K562 (cell line): Measurements from ENCODE around the gene ALKBH8. TPM values are rescaled to one million over a fixed set of nuclear protein-coding genes. Genes with fewer than 3 reads are reported as not detected.
A peak's percentile ranks its signal among the peaks of the same experiment; 100 is the strongest.

Source experiments
- ATAC-seq: fragments of 200-7000 bp; cut with Tn5 transposase; 3 replicates; pipeline ENCODE4 v1.9.1; 2020; ENCODE audit warnings: moderate library complexity
- BruUV-seq: library from RNA; stranded (reverse); fragments of 400-500 nt; replicated peaks from 2 replicates; lab custom pipeline; 2021; lab: Mats Ljungman, UMichigan
- CTCF ChIA-PET: fragments of 300-600 bp; formaldehyde crosslinking; extraction: SDS; loops from one replicate; lab custom pipeline; 2021; ENCODE audit warnings: low intra/inter-chr PET ratio; lab: Yijun Ruan, JAX
- POLR2A ChIA-PET: fragments of 300-600, 350-650 bp; sonication (Branson Sonifier 250); formaldehyde crosslinking; extraction: SDS; loops from one replicate; lab custom pipeline; 2021; ENCODE audit warnings: antibody characterized with exemption, inconsistent platforms; lab: Yijun Ruan, JAX
- DNase-seq, 4 experiments: peaks; one replicate each; pipeline versions ENCODE4 v3.0.0 to v3.0.0-alpha.2; 2011 to 2018; ENCODE audit warnings: low spot score in 3 of 4, mixed read lengths in 3 of 4; ENCODE audit errors: extremely low read depth in 1 of 4
- FAIRE-seq: peaks from 2 replicates; lab custom pipeline; 2011; peaks lifted over from hg19 to GRCh38; lab: Jason Lieb, UNC
- H2AFZ ChIP-seq: 2 replicates; pipeline ENCODE4 v1.6.0; 2011; ENCODE audit warnings: low read depth, low read length, control low read depth, inconsistent platforms
- H3K27ac ChIP-seq: fragments of 200-600 bp; 3 replicates; pipeline ENCODE4 v1.8.0; 2011; ENCODE audit warnings: low read depth, mild to moderate bottlenecking, control low read depth, inconsistent platforms, low read length, moderate library complexity, mixed read lengths; ENCODE audit errors: extremely low read depth
- H3K27me3 ChIP-seq, 2 experiments: fragments of 300-600 bp in 1 of 2; 2 replicates in 1 of 2; 3 replicates in 1 of 2; pipeline versions ENCODE4 v1.6.0 to v1.8.0; 2011; ENCODE audit warnings: inconsistent platforms in 2 of 2, low read length in 2 of 2, mild to moderate bottlenecking in 1 of 2, mixed read lengths in 1 of 2, moderate library complexity in 1 of 2; ENCODE audit not compliant: control insufficient read depth in 2 of 2, insufficient read depth in 2 of 2
- H3K36me3 ChIP-seq: fragments of 300-600 bp; 3 replicates; pipeline ENCODE4 v1.8.0; 2011; ENCODE audit warnings: mild to moderate bottlenecking, low read length, inconsistent platforms; ENCODE audit not compliant: control insufficient read depth, insufficient read depth
- H3K4me1 ChIP-seq, 2 experiments: fragments of 200-600 bp in 1 of 2; replicated peaks in 1 of 2; 2 replicates in 1 of 2; 3 replicates in 1 of 2; pipeline versions ENCODE4 v1.5.1 to v1.8.0; 2011; ENCODE audit warnings: inconsistent platforms in 2 of 2, low read length in 2 of 2, mild to moderate bottlenecking in 1 of 2, mixed read lengths in 1 of 2, moderate library complexity in 1 of 2; ENCODE audit not compliant: control insufficient read depth in 2 of 2, insufficient read depth in 2 of 2
- H3K4me2 ChIP-seq: 2 replicates; pipeline ENCODE4 v1.6.1; 2011; ENCODE audit warnings: low read length, control low read depth, inconsistent platforms, mixed read lengths; ENCODE audit not compliant: insufficient read depth
- H3K4me3 ChIP-seq: fragments of 200-600 bp; sonication (generic), shearing (Covaris generic); 2 replicates; pipeline ENCODE4 v1.5.1; 2016; ENCODE audit warnings: control low read depth, inconsistent platforms
- H3K79me2 ChIP-seq: fragments of 200-600 bp; 3 replicates; pipeline ENCODE4 v1.8.0; 2011; ENCODE audit warnings: low read length, inconsistent platforms; ENCODE audit not compliant: control insufficient read depth, insufficient read depth
- H3K9ac ChIP-seq, 2 experiments: 2 replicates each; pipeline versions ENCODE4 v1.6.0 to v1.6.1; 2011; ENCODE audit warnings: low read depth in 2 of 2, low read length in 2 of 2, control low read depth in 1 of 2, inconsistent platforms in 1 of 2, mild to moderate bottlenecking in 1 of 2, mixed read lengths in 1 of 2; ENCODE audit not compliant: insufficient read depth in 1 of 2
- H3K9me1 ChIP-seq: one replicate; pipeline ENCODE4 v1.6.0; 2011; ENCODE audit warnings: inconsistent platforms, mild to moderate bottlenecking, low read length, moderate library complexity; ENCODE audit not compliant: control insufficient read depth, insufficient read depth
- H3K9me3 ChIP-seq: replicated peaks from 2 replicates; pipeline ENCODE4 v1.5.1; 2011; ENCODE audit warnings: low read depth, low read length, inconsistent platforms; ENCODE audit not compliant: control insufficient read depth, insufficient read depth
- H4K20me1 ChIP-seq: replicated peaks from 2 replicates; pipeline ENCODE4 v1.6.1; 2011; ENCODE audit warnings: low read length, inconsistent platforms, mixed read lengths; ENCODE audit not compliant: control insufficient read depth, insufficient read depth
- CTBP1 ChIP-seq: fragments of 450-650 bp; IDR thresholded peaks from 2 replicates; pipeline ENCODE4 v1.6.1; 2016; ENCODE audit warnings: borderline replicate concordance
- CTCF ChIP-seq, 3 experiments: IDR thresholded peaks in 2 of 3; conservative IDR thresholded peaks in 1 of 3; 2 replicates each; pipeline ENCODE4 v1.5.1; 2011 to 2012; ENCODE audit warnings: low read length in 3 of 3, mild to moderate bottlenecking in 3 of 3, control low read depth in 2 of 3, improper control_type of control experiment in 1 of 3, inconsistent platforms in 1 of 3, low read depth in 1 of 3, mixed read lengths in 1 of 3, moderate library complexity in 1 of 3; ENCODE audit not compliant: insufficient read depth in 2 of 3
- EWSR1 ChIP-seq: fragments of 450-650 bp; IDR thresholded peaks from 2 replicates; pipeline ENCODE4 v1.6.1; 2018; ENCODE audit warnings: borderline replicate concordance, mild to moderate bottlenecking, low read depth, moderate library complexity; ENCODE audit not compliant: partially characterized antibody
- FOXM1 ChIP-seq, 2 experiments: fragments of 450-650 bp in 1 of 2; sonication (generic) in 1 of 2; formaldehyde crosslinking in 1 of 2; IDR thresholded peaks; 2 replicates each; pipeline versions ENCODE4 v1.6.1 to v1.9.0; 2017 to 2022; ENCODE audit warnings: low read depth in 2 of 2, mild to moderate bottlenecking in 2 of 2, missing genetic modification reagents in 1 of 2, moderate library complexity in 1 of 2
- HMGN3 ChIP-seq: IDR thresholded peaks from 2 replicates; pipeline ENCODE4 v1.6.1; 2011; ENCODE audit warnings: borderline replicate concordance, low read depth, mild to moderate bottlenecking, mixed read lengths, low read length; ENCODE audit not compliant: insufficient read length; ENCODE audit errors: extremely low read depth
- MCM5 ChIP-seq: fragments of 450-650 bp; IDR thresholded peaks from 2 replicates; pipeline ENCODE4 v1.6.1; 2016; ENCODE audit warnings: low read depth
- TRIM24 ChIP-seq, 2 experiments: fragments of 450-650 bp; IDR thresholded peaks; 2 replicates each; pipeline ENCODE4 v1.6.1; 2016
- WHSC1 ChIP-seq: IDR thresholded peaks from one replicate; pipeline ENCODE4 v1.6.1; 2012; ENCODE audit warnings: low read length, control low read depth, inconsistent platforms
- YY1 ChIP-seq, 3 experiments: IDR thresholded peaks; 2 replicates each; pipeline ENCODE4 v1.6.1; 2011; ENCODE audit warnings: low read length in 2 of 3, mild to moderate bottlenecking in 2 of 3, moderate library complexity in 2 of 3, borderline replicate concordance in 1 of 3, control low read depth in 1 of 3, low read depth in 1 of 3; ENCODE audit not compliant: insufficient read depth in 3 of 3, insufficient replicate concordance in 2 of 3, control insufficient read depth in 1 of 3, insufficient read length in 1 of 3; ENCODE audit errors: extremely low read depth in 1 of 3
- ZFP1 ChIP-seq: fragments of 450-650 bp; formaldehyde crosslinking; IDR thresholded peaks from 2 replicates; pipeline ENCODE4 v1.4.0; 2020; ENCODE audit warnings: mild to moderate bottlenecking, mixed read lengths
- ZNF133 ChIP-seq: fragments of 250-450 bp; sonication (Bioruptor Pico); IDR thresholded peaks from 2 replicates; pipeline ENCODE4 v1.4.0; 2020; ENCODE audit warnings: mild to moderate bottlenecking
- ZNF764 ChIP-seq: fragments of 250-450 bp; sonication (Bioruptor Pico); IDR thresholded peaks from 2 replicates; pipeline ENCODE4 v1.4.0; 2020; ENCODE audit warnings: low read depth, mild to moderate bottlenecking, moderate library complexity
- WGBS: fragments of 100-300 bp; shearing (Covaris generic); methylation state at CpG from one replicate; pipeline ENCODE4 v1.1.6; 2016; ENCODE audit warnings: low coverage, mixed read lengths; ENCODE audit not compliant: insufficient coverage; ENCODE audit errors: missing lambda C conversion rate; 5-methylcytosine and 5-hydroxymethylcytosine counted together
- in situ Hi-C: fragments of 300-500 bp; cut with MboI; formaldehyde crosslinking; loops from 4 replicates; pipeline ENCODE4 v1.15.0; 2018; ENCODE audit warnings: inconsistent platforms, mixed read lengths
- intact Hi-C: fragments of 100-400 bp; cut with micrococcal nuclease; formaldehyde crosslinking; loops from 2 replicates; pipeline ENCODE4 v1.14.2; 2022
- polyA plus RNA-seq, 8 experiments: library from polyadenylated mRNA; depleted of rRNA in 4 of 8; stranded (reverse) in 5 of 8; unstranded in 3 of 8; fragments of >200 nt; fragmentation: Nextera tagmentation in 2 of 8; fragmentation: Illumina TruSeq in 1 of 8; extraction: Ambion mirVana in 2 of 8; extraction: Trizol in 1 of 8; gene quantifications; 2 replicates each; pipeline versions ENCODE4 v1.2.1 to v1.2.3, GENCODE V29; 2011 to 2014; ENCODE audit warnings: inconsistent platforms in 1 of 8, missing spikeins in 1 of 8
- total RNA-seq, 7 experiments: library from RNA; depleted of rRNA in 6 of 7; stranded (reverse); fragments of >200 nt in 6 of 7; fragmentation: Illumina TruSeq in 2 of 7; extraction: Trizol in 2 of 7; gene quantifications; 2 replicates each; pipeline versions ENCODE4 v1.2.1 to v1.2.3, GENCODE V29; 2011 to 2021; ENCODE audit warnings: low replicate concordance in 1 of 7

The ALKBH8 gene
- total and polyA plus RNA-seq, 9 of the 15 experiments (the other 6 are each of a cell fraction or from before 2014, with no cell fraction given), result 4.3 to 14.4 (median 9.1) TPM

GRCh38 chr11:107590460-107591377 is 25.2 kb upstream of the ALKBH8 start, which contains the start of gene ELMOD1:
TSS of gene ELMOD1 (plus strand) at chr11:107591147. CDS start at chr11:107618190, 27,043 bp downstream.
- Histone ChIP-seq H3K27me3 (peaks cover 25 to 27% of the 10 kb centered on the region in 2 experiments; a peak in 4 of 5 replicates), H3K79me2 (no peaks in the 10 kb centered on the region), H3K27ac (no peak within 1 kb of the TSS), H3K9ac (peak within 1 kb of the TSS in 1 of 2 experiments; percentile 72; a peak in 2 of 4 replicates), H3K9me3 (0 out of 2 replicates have a peak, but pooled peaks cover 1% of the 10 kb centered on the region), H4K20me1 (no peaks in the 10 kb centered on the region), H3K9me1 (no peaks in the 10 kb centered on the region), H3K36me3 (no peaks in the 10 kb centered on the region), H2AFZ (peak within 1 kb of the TSS; percentile 51; the same call in 1 of the 2 replicates), H3K4me2 (peak within 1 kb of the TSS; percentile 53), H3K4me3 (peak within 1 kb of the TSS; percentile 33), H3K4me1 (peaks cover 0 to 14% of the 10 kb centered on the region in 2 experiments; a peak in 2 of 5 replicates)
- CTCF ChIA-PET, result interaction anchor here (0.5 kb wide), 1 partner anchor 10 kb away, joined by 3 read pairs; no protein-coding TSS in a partner anchor
- WGBS, result 3% methylated on average over 51 of the region's 74 CpGs
- in situ Hi-C loops (no loop called here), intact Hi-C loops (no loop called here)
- DNase-seq, result peak; percentile 51 to 65 (median 59)
- ATAC-seq, result peak; percentile 93
- no TSS peak for BruUV-seq
- no peak for FAIRE-seq
- POLR2A ChIA-PET, result no interaction called here
- TF ChIP-seq FOXM1 (IDR thresholded peaks at IDR 0.05; ENCODE audit: low read depth) (no peak), FOXM1 (CRISPR knock-in tag; IDR thresholded peaks at IDR 0.05; ENCODE audit: low read depth) (no peak), MCM5 (no peak), ZFP1 (CRISPR knock-in tag) (no peak), ZNF764 (CRISPR knock-in tag) (peak; percentile 87), EWSR1 (no peak), CTBP1 (peak; percentile 26; the same call in 1 of the 2 replicates), ZNF133 (no peak), HMGN3 (peak; percentile 48), YY1 (IDR thresholded peaks at IDR 0.05; ENCODE audit: borderline replicate concordance in 1 of 3, control insufficient read depth in 1 of 3, extremely low read depth in 1 of 3, insufficient read depth in 3 of 3, insufficient read length in 1 of 3, insufficient replicate concordance in 2 of 3, low read depth in 1 of 3, low read length in 2 of 3) (no peak), TRIM24 (IDR thresholded peaks at IDR 0.05) (no peak), CTCF (IDR thresholded peaks at IDR 0.05 in 2 of 3, conservative IDR thresholded peaks at IDR 0.05 in 1 of 3; ENCODE audit: insufficient read depth in 2 of 3, low read depth in 1 of 3, low read length in 3 of 3) (0 out of 6 replicates have a peak, but pooled peaks of 1 of the 3 experiments have one; percentile 12), WHSC1 (no peak)
